CD14-positive monocyte (primary cell): ENCODE measurements around the gene VANGL1. TPM values are rescaled to one million over a fixed set of nuclear protein-coding genes. Genes with fewer than 3 reads are reported as not detected.

Experiments
- DNase-seq, 3 donors: peaks; one replicate each; pipeline ENCODE4 v3.0.0-alpha.2; 2011 to 2022
- H2AFZ ChIP-seq: 2 replicates; pipeline ENCODE4 v1.6.0; 2012; ENCODE audit warnings: mild to moderate bottlenecking, low read depth, low read length, inconsistent platforms; ENCODE audit not compliant: insufficient read depth, poor library complexity, severe bottlenecking
- H3K27ac ChIP-seq, 2 donors: 1 replicate in 1 of 2; 2 replicates in 1 of 2; pipeline ENCODE4 v1.5.1; 2012 to 2013; ENCODE audit warnings: low read length in 2 of 2, control low read depth in 1 of 2, inconsistent platforms in 1 of 2, low read depth in 1 of 2, mild to moderate bottlenecking in 1 of 2
- H3K27me3 ChIP-seq, 2 donors: one replicate each; pipeline versions ENCODE4 v1.6.0 to v1.6.1; 2011 to 2013; ENCODE audit warnings: low read length in 2 of 2; ENCODE audit not compliant: control insufficient read depth in 2 of 2, insufficient read depth in 2 of 2
- H3K36me3 ChIP-seq, 2 donors: replicated peaks in 1 of 2; 1 replicate in 1 of 2; 2 replicates in 1 of 2; pipeline versions ENCODE4 v1.5.1 to v1.6.1; 2012 to 2013; ENCODE audit warnings: low read length in 2 of 2, control low read depth in 1 of 2, inconsistent platforms in 1 of 2, mild to moderate bottlenecking in 1 of 2; ENCODE audit not compliant: insufficient read depth in 2 of 2, control insufficient read depth in 1 of 2
- H3K4me1 ChIP-seq, 2 donors: 1 replicate in 1 of 2; 2 replicates in 1 of 2; pipeline versions ENCODE4 v1.5.1 to v1.6.1; 2012 to 2013; ENCODE audit warnings: low read length in 2 of 2, control low read depth in 1 of 2, inconsistent platforms in 1 of 2, mild to moderate bottlenecking in 1 of 2, moderate library complexity in 1 of 2; ENCODE audit not compliant: insufficient read depth in 2 of 2, control insufficient read depth in 1 of 2
- H3K4me2 ChIP-seq: replicated peaks from 2 replicates; pipeline ENCODE3; 2012; ENCODE audit warnings: low read length, moderate library complexity, mild to moderate bottlenecking; ENCODE audit not compliant: poor library complexity, severe bottlenecking; ENCODE audit errors: extremely low read depth
- H3K4me3 ChIP-seq, 3 experiments: fragments of 200-600 bp in 1 of 3; sonication (generic) in 1 of 3; replicated peaks in 1 of 3; 1 replicate in 2 of 3; 2 replicates in 1 of 3; pipeline ENCODE4 v1.5.1; 2011 to 2013; ENCODE audit warnings: low read length in 3 of 3, mild to moderate bottlenecking in 3 of 3, control low read depth in 2 of 3, low read depth in 2 of 3, inconsistent platforms in 1 of 3, moderate library complexity in 1 of 3
- H3K79me2 ChIP-seq: 2 replicates; pipeline ENCODE4 v1.6.0; 2012; ENCODE audit warnings: mild to moderate bottlenecking, control low read depth, inconsistent platforms, low read length, moderate library complexity; ENCODE audit not compliant: insufficient read depth
- H3K9ac ChIP-seq: 2 replicates; pipeline ENCODE4 v1.6.0; 2017; ENCODE audit warnings: low read length, mild to moderate bottlenecking; ENCODE audit not compliant: insufficient read depth, poor library complexity, severe bottlenecking
- H3K9me3 ChIP-seq, 2 donors: replicated peaks in 1 of 2; 1 replicate in 1 of 2; 2 replicates in 1 of 2; pipeline versions ENCODE4 v1.5.1 to v1.6.1; 2012 to 2013; ENCODE audit warnings: low read length in 2 of 2, control low read depth in 1 of 2; ENCODE audit not compliant: control insufficient read depth in 1 of 2, insufficient read depth in 1 of 2
- H4K20me1 ChIP-seq: 2 replicates; pipeline ENCODE4 v1.6.0; 2012; ENCODE audit warnings: mild to moderate bottlenecking, low read length, control low read depth, moderate library complexity; ENCODE audit not compliant: insufficient read depth
- H3K27ac Mint-ChIP-seq, 7 donors: one replicate each; pipeline ENCODE4 v1.8.0; 2020; ENCODE audit warnings: mild to moderate bottlenecking in 7 of 7, mixed read lengths in 7 of 7, moderate library complexity in 6 of 7, inconsistent platforms in 2 of 7
- H3K27me3 Mint-ChIP-seq, 3 donors: one replicate each; pipeline ENCODE4 v1.8.0; 2021 to 2022; ENCODE audit warnings: low read depth in 3 of 3, mild to moderate bottlenecking in 3 of 3, mixed read lengths in 3 of 3, moderate library complexity in 3 of 3, inconsistent platforms in 1 of 3
- H3K36me3 Mint-ChIP-seq, 2 donors: one replicate each; pipeline ENCODE4 v1.8.0; 2020; ENCODE audit warnings: mixed read lengths in 2 of 2, inconsistent platforms in 1 of 2, mild to moderate bottlenecking in 1 of 2
- H3K4me1 Mint-ChIP-seq: one replicate; pipeline ENCODE4 v1.8.0; 2020; ENCODE audit warnings: mild to moderate bottlenecking, mixed read lengths
- H3K4me3 Mint-ChIP-seq, 2 donors: one replicate each; pipeline ENCODE4 v1.8.0; 2020; ENCODE audit warnings: mild to moderate bottlenecking in 2 of 2, mixed read lengths in 2 of 2, moderate library complexity in 1 of 2
- H3K9me3 Mint-ChIP-seq, 7 donors: one replicate each; pipeline ENCODE4 v1.8.0; 2020 to 2022; ENCODE audit warnings: mixed read lengths in 7 of 7, mild to moderate bottlenecking in 6 of 7, moderate library complexity in 6 of 7, inconsistent platforms in 2 of 7
- CTCF ChIP-seq: fragments of 200-600 bp; IDR thresholded peaks from one replicate; pipeline ENCODE4 v1.8.0; 2022; ENCODE audit warnings: antibody characterized with exemption, mild to moderate bottlenecking
- WGBS: methylation state at CpG from one replicate; pipeline ENCODE4 v1.1.5; 2013; ENCODE audit warnings: missing lambda C conversion rate; ENCODE audit not compliant: insufficient coverage; 5-methylcytosine and 5-hydroxymethylcytosine counted together
- intact Hi-C, 2 donors: fragments of 100-400 bp; cut with micrococcal nuclease; formaldehyde crosslinking; loops; one replicate each; pipeline versions ENCODE4 v1.15.0 to v1.15.1; 2023
- polyA plus RNA-seq, 3 donors: library from polyadenylated mRNA; depleted of rRNA in 1 of 3; unstranded in 2 of 3; stranded (reverse) in 1 of 3; fragments of 300-500 nt in 2 of 3; fragments of >200 nt in 1 of 3; fragmentation: Illumina TruSeq in 2 of 3; gene quantifications; 1 replicate in 2 of 3; 2 replicates in 1 of 3; pipeline ENCODE4 v1.2.3, GENCODE V29; 2012 to 2021

VANGL1 gene
- polyA plus RNA-seq, 3 donors = 0.67 to 2.0 (median 1.3) TPM

- no peak overlapping the region for H3K27ac ChIP-seq
- Mint-ChIP-seq H3K4me3 (no peak overlapping the region), H3K27me3 (peaks cover 3 to 6% (median 4%) of the 10 kb centered on the region in 3 donors), H3K36me3 (no peaks in the 10 kb centered on the region), H3K9me3 (no peaks in the 10 kb centered on the region), H3K27ac (no peak overlapping the region), H3K4me1 (peaks cover 13% of the 10 kb centered on the region)
- no peak for DNase-seq
- no peak for TF ChIP-seq CTCF
- H3K9me3 ChIP-seq = no peaks in the 10 kb centered on the region
- no peaks in the 10 kb centered on the region for H3K27me3 ChIP-seq
- H3K4me2 ChIP-seq = no peak overlapping the region
- H2AFZ ChIP-seq = no peak overlapping the region
- no peaks in the 10 kb centered on the region for H3K79me2 ChIP-seq
- WGBS = 98% methylated on average over 6 of the region's 7 CpGs
- H3K4me1 ChIP-seq = peaks cover 11% of the 10 kb centered on the region in 2 donors
- no peaks in the 10 kb centered on the region for H4K20me1 ChIP-seq
- H3K4me3 ChIP-seq = no peak overlapping the region
- H3K9ac ChIP-seq = no peak overlapping the region
- intact Hi-C loops = loop anchor here in 1 of 2 donors (5.0 kb wide), 1 partner anchor 53 kb away; no protein-coding TSS in a partner anchor
- no peaks in the 10 kb centered on the region for H3K36me3 ChIP-seq
These were observed 77.5 kb downstream of the VANGL1 start for GRCh38 chr1:115719285-115719684.

GRCh38 chr1:115722221-115722620 lies 80.5 kb downstream of the VANGL1 start:
- no peak for TF ChIP-seq CTCF
- no peak overlapping the region for H3K27ac ChIP-seq
- peaks cover 29% of the 10 kb centered on the region for H3K4me1 Mint-ChIP-seq
- no peaks in the 10 kb centered on the region for H3K9me3 Mint-ChIP-seq
- H3K9me3 ChIP-seq = no peaks in the 10 kb centered on the region
- H3K4me3 ChIP-seq = no peak overlapping the region
- H3K79me2 ChIP-seq = no peaks in the 10 kb centered on the region
- H3K4me2 ChIP-seq = no peak overlapping the region
- intact Hi-C loops = no loop called here
- peaks cover 23 to 28% of the 10 kb centered on the region in 2 donors for H3K4me1 ChIP-seq
- no peak overlapping the region for H3K9ac ChIP-seq
- H3K36me3 ChIP-seq = no peaks in the 10 kb centered on the region
- no peaks in the 10 kb centered on the region for H3K27me3 ChIP-seq
- no peak overlapping the region for H2AFZ ChIP-seq
- WGBS = no CpG with 5 or more reads among the region's 1 CpG
- H3K36me3 Mint-ChIP-seq = no peaks in the 10 kb centered on the region
- H3K4me3 Mint-ChIP-seq = no peak overlapping the region
- no peaks in the 10 kb centered on the region for H4K20me1 ChIP-seq
- DNase-seq = no peak
- peaks cover 2 to 6% (median 3%) of the 10 kb centered on the region in 3 donors for H3K27me3 Mint-ChIP-seq
- peak overlapping the region in 2 of 7 donors; percentile 28 to 55 for H3K27ac Mint-ChIP-seq
